Upper lobe of left lung (tissue), 6 donors: ENCODE results near the gene PEX12. TPM values are rescaled to one million over a fixed set of nuclear protein-coding genes. Genes with fewer than 3 reads are reported as not detected.

Experiments
- ATAC-seq, 2 donors: fragments of 200-7000 bp; cut with Tn5 transposase; one replicate each; pipeline ENCODE4 v1.9.1; 2022; ENCODE audit warnings: mild to moderate bottlenecking in 2 of 2, moderate library complexity in 2 of 2; ENCODE audit not compliant: low FRiP score in 2 of 2
- DNase-seq, 2 donors: peaks; one replicate each; pipeline ENCODE4 v3.0.0-alpha.2; 2019 to 2020
- H3K27ac ChIP-seq, 4 donors: fragments of 200-600 bp; sonication (generic); one replicate each; pipeline ENCODE4 v1.5.1; 2016 to 2019
- H3K27me3 ChIP-seq, 4 donors: fragments of 200-600 bp; sonication (generic); one replicate each; pipeline ENCODE4 v1.5.1; 2017 to 2019
- H3K36me3 ChIP-seq, 4 donors: fragments of 200-600 bp; sonication (generic); one replicate each; pipeline ENCODE4 v1.5.1; 2016 to 2019
- H3K4me1 ChIP-seq, 4 donors: fragments of 200-600 bp; sonication (generic); one replicate each; pipeline ENCODE4 v1.5.1; 2018 to 2019
- H3K4me3 ChIP-seq, 4 donors: fragments of 200-600 bp; sonication (generic); one replicate each; pipeline ENCODE4 v1.5.1; 2017 to 2019; ENCODE audit warnings: mild to moderate bottlenecking in 2 of 4, moderate library complexity in 1 of 4
- H3K9me3 ChIP-seq, 4 donors: fragments of 200-600 bp; sonication (generic); one replicate each; pipeline ENCODE4 v1.5.1; 2018 to 2019
- EP300 ChIP-seq, 4 donors: sonication (generic); formaldehyde crosslinking; IDR thresholded peaks; one replicate each; pipeline ENCODE4 v1.5.1; 2017; ENCODE audit warnings: antibody characterized with exemption in 4 of 4, control low read depth in 2 of 4
- POLR2A ChIP-seq, 4 donors: fragments of 450-650 bp; IDR thresholded peaks; one replicate each; pipeline ENCODE4 v1.5.1; 2016 to 2017; ENCODE audit warnings: antibody characterized with exemption in 4 of 4, mild to moderate bottlenecking in 2 of 4
- POLR2AphosphoS5 ChIP-seq, 2 donors: sonication (generic); formaldehyde crosslinking; IDR thresholded peaks; one replicate each; pipeline ENCODE4 v1.5.1; 2017; ENCODE audit warnings: antibody characterized with exemption in 2 of 2
- WGBS, 2 donors: methylation state at CpG; one replicate each; pipeline ENCODE4 v1.1.5; 2017 to 2018; 5-methylcytosine and 5-hydroxymethylcytosine counted together
- total RNA-seq, 6 donors: library from RNA; depleted of rRNA in 4 of 6; stranded (reverse); fragments of >200 nt in 4 of 6; gene quantifications; one replicate each; pipeline versions ENCODE4 v1.1.0 to v1.2.1, GENCODE V29; 2016 to 2021
- TF ChIP-seq, protein P1 (sequence below), 6 experiments: fragments of 450-650 bp in 4 of 6; fragments of 200-600 bp in 2 of 6; sonication (generic) in 2 of 6; IDR thresholded peaks; one replicate each; pipeline ENCODE4 v1.5.1; 2016 to 2019; ENCODE audit warnings: antibody characterized with exemption in 6 of 6
- donor health status: DM: no; HTN: no; CAD: no; lungs with moderate emphysema.
- donor health status: DM: no; HTN: yes; CAD: no; lungs with severe emphysema.

The PEX12 gene
- total RNA-seq, 6 donors from 2014 or later, result 3.8 to 6.6 (median 5.2) TPM

DNA sequence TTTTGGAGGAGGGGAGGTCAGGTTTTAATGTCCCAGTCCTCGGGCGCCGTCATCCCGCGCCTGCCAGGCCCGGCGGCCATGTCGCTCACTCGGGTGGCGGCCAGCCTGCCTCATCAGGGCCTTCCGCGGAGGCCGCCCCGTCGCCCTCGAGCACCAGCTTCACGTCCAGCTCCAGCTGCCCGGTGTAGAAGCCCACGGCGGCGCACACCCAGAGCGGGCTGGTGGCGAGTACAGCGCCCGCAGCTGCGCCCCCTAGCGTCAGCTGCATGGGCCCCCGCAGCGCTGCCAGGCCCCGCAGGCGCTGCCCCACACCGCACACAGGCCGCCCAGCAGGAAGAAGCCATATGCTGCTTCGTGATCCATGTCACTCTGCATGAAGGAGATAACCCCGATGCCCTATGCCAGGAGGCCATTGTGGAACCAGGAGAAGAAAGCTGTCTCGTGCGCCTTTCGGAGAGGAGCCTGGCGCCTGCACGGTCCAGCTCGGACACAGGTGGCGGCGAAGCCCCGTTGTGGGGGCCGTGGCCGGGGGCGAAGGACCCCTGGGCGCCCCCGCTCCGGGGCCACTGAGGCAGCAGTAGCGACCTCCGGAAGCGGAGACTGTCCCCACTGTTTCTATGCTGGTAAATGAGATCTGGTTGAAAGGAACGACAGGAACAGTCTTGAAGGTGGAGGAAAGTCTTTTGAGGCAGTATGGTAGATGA lies 18.3 kb upstream of the PEX12 start:
- 89 to 93% methylated on average over 37 to 48 of the region's 54 CpGs for WGBS, 2 donors
- Histone ChIP-seq H3K36me3 (peaks cover 4 to 77% (median 41%) of the 10 kb centered on the region in 4 donors), H3K4me3 (no peak overlapping the region), H3K4me1 (peaks cover 0 to 18% (median 2%) of the 10 kb centered on the region in 4 donors), H3K9me3 (no peaks in the 10 kb centered on the region), H3K27me3 (no peaks in the 10 kb centered on the region), H3K27ac (no peak overlapping the region)
- TF ChIP-seq POLR2AphosphoS5 (IDR thresholded peaks at IDR 0.05) (no peak), EP300 (IDR thresholded peaks at IDR 0.05) (no peak), POLR2A (IDR thresholded peaks at IDR 0.05) (no peak)
- TF ChIP-seq, protein P1, sequence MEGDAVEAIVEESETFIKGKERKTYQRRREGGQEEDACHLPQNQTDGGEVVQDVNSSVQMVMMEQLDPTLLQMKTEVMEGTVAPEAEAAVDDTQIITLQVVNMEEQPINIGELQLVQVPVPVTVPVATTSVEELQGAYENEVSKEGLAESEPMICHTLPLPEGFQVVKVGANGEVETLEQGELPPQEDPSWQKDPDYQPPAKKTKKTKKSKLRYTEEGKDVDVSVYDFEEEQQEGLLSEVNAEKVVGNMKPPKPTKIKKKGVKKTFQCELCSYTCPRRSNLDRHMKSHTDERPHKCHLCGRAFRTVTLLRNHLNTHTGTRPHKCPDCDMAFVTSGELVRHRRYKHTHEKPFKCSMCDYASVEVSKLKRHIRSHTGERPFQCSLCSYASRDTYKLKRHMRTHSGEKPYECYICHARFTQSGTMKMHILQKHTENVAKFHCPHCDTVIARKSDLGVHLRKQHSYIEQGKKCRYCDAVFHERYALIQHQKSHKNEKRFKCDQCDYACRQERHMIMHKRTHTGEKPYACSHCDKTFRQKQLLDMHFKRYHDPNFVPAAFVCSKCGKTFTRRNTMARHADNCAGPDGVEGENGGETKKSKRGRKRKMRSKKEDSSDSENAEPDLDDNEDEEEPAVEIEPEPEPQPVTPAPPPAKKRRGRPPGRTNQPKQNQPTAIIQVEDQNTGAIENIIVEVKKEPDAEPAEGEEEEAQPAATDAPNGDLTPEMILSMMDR (IDR thresholded peaks at IDR 0.05), result no peak
- peak in 1 of 2 donors; percentile 82 for DNase-seq
- ATAC-seq, result peak in 1 of 2 donors; percentile 11

DNA sequence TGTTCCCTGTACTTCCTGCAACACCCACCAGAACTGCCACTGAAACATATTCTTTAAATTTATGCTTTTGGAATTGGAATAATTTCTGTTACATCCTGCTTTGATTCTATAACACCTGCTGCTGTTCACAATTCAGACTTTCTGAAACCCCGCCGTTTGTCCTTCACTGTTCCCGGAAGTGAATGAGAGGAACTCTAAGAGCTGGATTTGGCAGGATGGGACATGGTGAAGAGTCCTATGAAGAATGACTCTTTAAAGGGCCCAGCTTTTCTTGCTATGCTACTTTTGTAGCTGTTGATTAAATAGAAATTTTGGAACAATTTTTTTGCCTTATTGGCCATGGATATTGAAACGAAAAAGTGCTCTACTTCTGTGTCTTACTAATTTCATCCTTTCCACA lies 17.7 kb upstream of the PEX12 start:
- ATAC-seq (no peak), DNase-seq (peak in 1 of 2 donors; percentile 39)
- Histone ChIP-seq H3K27me3 (no peaks in the 10 kb centered on the region), H3K36me3 (peaks cover 4 to 71% (median 37%) of the 10 kb centered on the region in 4 donors), H3K9me3 (no peaks in the 10 kb centered on the region), H3K27ac (no peak overlapping the region), H3K4me1 (peaks cover 0 to 23% (median 4%) of the 10 kb centered on the region in 4 donors), H3K4me3 (no peak overlapping the region)
- WGBS, 2 donors, result 57 to 62% methylated on average over 4 of the region's 4 CpGs
- TF ChIP-seq EP300 (IDR thresholded peaks at IDR 0.05) (no peak), POLR2A (IDR thresholded peaks at IDR 0.05) (no peak), POLR2AphosphoS5 (IDR thresholded peaks at IDR 0.05) (no peak)
- TF ChIP-seq, protein P1 (IDR thresholded peaks at IDR 0.05), result no peak

DNA sequence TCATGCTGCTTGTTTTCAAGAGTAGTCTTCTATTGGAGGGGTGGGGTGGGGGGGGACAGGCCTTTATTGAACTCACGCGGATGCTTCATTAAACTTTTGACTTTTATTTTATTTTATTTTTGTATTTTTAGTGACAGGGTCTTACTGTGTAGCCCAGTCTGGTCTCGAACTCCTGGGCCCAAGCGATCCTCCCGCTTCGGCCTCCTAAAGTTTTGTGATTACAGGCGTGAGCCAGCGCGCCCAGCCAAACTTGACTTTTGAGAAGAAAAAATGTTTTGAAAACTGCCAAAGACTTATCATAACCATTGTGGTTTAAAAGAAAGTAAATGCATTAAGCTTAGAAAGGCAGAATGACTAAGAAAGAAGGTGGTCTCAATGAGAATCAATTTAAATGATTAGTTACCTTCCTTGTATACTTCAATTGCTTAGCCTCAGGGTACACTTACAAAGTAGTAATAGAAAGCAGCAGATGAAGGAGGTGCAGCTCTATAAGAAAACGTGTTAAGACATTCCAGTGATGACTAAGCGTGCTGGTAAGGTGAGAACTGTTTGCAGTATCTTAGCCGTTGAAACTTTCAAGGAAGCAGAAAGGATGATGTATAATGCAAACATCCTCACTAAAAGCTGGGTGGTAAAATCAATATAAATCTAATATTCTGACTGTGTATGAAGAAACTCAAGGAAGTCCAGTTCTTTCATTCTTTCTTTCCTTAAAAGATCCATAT lies 10.0 kb upstream of the PEX12 start:
- H3K4me1 ChIP-seq, result peaks cover 15 to 45% (median 25%) of the 10 kb centered on the region in 4 donors
- no peak for TF ChIP-seq EP300 (IDR thresholded peaks at IDR 0.05)
- TF ChIP-seq, protein P1 (IDR thresholded peaks at IDR 0.05), result no peak
- TF ChIP-seq POLR2A (IDR thresholded peaks at IDR 0.05), result no peak
- TF ChIP-seq POLR2AphosphoS5 (IDR thresholded peaks at IDR 0.05), result no peak
- WGBS, 2 donors, result 62 to 65% methylated on average over 12 of the region's 12 CpGs
- H3K27me3 ChIP-seq, result no peaks in the 10 kb centered on the region
- peak overlapping the region in 3 of 4 donors; percentile 19 to 94 (median 91) for H3K27ac ChIP-seq
- H3K9me3 ChIP-seq, result no peaks in the 10 kb centered on the region
- peak overlapping the region; percentile 66 to 84 (median 72) for H3K4me3 ChIP-seq
- no peaks in the 10 kb centered on the region for H3K36me3 ChIP-seq
- DNase-seq, result no peak
- no peak for ATAC-seq

DNA sequence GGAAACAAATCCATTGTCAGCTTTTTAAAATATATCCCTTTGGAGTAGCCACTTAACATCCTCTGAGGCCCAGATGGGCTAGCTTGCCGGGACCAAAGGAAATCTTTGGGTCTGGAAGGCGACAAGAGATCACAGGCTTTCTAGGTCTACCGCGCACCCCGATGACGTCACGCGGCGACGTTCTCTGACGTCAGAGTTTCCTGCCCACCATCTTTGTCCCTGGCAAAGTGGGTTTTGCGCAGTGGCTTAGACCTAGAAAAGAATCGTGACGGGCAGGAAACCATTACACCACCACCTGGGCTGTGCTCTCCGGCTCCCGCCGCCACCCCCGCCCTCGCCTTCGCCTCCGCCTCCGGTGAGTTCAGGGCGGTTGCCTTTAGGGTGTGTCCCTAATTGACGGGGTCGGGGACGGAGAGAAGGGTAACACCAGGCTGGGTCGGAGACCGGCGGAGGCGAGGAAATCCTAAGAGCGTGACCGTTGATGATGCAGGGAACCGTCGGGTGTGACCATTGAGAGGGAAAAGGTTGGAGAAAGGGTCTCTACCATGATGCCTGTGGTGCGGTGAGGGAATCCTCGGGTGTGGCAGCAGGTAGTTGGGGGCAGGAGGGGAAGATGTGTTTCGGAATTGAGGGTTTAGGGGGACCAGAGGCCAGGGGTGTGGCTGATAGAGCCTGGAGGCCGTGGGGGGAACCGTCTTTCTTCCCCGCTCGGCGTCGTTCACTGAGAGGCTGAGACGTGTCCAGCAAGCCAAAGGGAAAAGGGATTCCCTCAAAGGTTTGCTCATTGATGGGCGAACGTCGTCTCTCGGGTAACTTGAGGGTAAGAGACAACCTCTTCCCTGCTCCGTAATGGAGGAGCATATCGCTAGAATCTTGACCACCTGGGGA lies 8.9 kb upstream of the PEX12 start, which contains the start of gene AP2B1:
AP2B1 (plus strand) TSS at position 249 of the 888 bp plus-strand sequence. CDS start 6,709 bp downstream, outside the sequence.
- Histone ChIP-seq H3K36me3 (no peaks in the 10 kb centered on the region), H3K4me3 (peak within 1 kb of the TSS; percentile 66 to 84 (median 72)), H3K27me3 (no peaks in the 10 kb centered on the region), H3K27ac (peak within 1 kb of the TSS; percentile 91 to 97 (median 95)), H3K4me1 (peaks cover 15 to 45% (median 25%) of the 10 kb centered on the region in 4 donors), H3K9me3 (no peaks in the 10 kb centered on the region)
- DNase-seq (peak; percentile 93 to 97), ATAC-seq (peak; percentile 97)
- TF ChIP-seq POLR2AphosphoS5 (IDR thresholded peaks at IDR 0.05) (peak; percentile 93 to 96), POLR2A (IDR thresholded peaks at IDR 0.05) (peak in 3 of 4 donors; percentile 68 to 83 (median 81)), EP300 (IDR thresholded peaks at IDR 0.05) (peak in 2 of 4 donors; percentile 26 to 82)
- TF ChIP-seq, protein P1 (IDR thresholded peaks at IDR 0.05), result peak in 2 of 6 experiments; percentile 16 to 38
- WGBS, 2 donors, result 1% methylated on average over 26 to 50 of the region's 50 CpGs
